Thyroid gland (tissue), 4 donors: ENCODE results near the gene ECEL1.

Experiments
- POLR2A ChIP-seq, 2 donors: fragments of 450-650 bp; IDR thresholded peaks; one replicate each; pipeline ENCODE4 v1.6.1; 2017; ENCODE audit warnings: antibody characterized with exemption in 2 of 2, mild to moderate bottlenecking in 2 of 2, moderate library complexity in 1 of 2
- TF ChIP-seq, protein P1 (sequence below), 6 experiments: fragments of 200-600 bp in 3 of 6; fragments of 450-650 bp in 3 of 6; sonication (generic) in 3 of 6; IDR thresholded peaks; one replicate each; pipeline ENCODE4 v1.5.1; 2016 to 2019; ENCODE audit warnings: antibody characterized with exemption in 6 of 6, mild to moderate bottlenecking in 2 of 6, inconsistent platforms in 1 of 6, moderate library complexity in 1 of 6

GRCh38 chr2:232508251-232508650 is 20.6 kb upstream of the ECEL1 start:
- TF ChIP-seq, protein P1, sequence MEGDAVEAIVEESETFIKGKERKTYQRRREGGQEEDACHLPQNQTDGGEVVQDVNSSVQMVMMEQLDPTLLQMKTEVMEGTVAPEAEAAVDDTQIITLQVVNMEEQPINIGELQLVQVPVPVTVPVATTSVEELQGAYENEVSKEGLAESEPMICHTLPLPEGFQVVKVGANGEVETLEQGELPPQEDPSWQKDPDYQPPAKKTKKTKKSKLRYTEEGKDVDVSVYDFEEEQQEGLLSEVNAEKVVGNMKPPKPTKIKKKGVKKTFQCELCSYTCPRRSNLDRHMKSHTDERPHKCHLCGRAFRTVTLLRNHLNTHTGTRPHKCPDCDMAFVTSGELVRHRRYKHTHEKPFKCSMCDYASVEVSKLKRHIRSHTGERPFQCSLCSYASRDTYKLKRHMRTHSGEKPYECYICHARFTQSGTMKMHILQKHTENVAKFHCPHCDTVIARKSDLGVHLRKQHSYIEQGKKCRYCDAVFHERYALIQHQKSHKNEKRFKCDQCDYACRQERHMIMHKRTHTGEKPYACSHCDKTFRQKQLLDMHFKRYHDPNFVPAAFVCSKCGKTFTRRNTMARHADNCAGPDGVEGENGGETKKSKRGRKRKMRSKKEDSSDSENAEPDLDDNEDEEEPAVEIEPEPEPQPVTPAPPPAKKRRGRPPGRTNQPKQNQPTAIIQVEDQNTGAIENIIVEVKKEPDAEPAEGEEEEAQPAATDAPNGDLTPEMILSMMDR (IDR thresholded peaks at IDR 0.05), result no peak
- TF ChIP-seq POLR2A (IDR thresholded peaks at IDR 0.05), result no peak
